ENCODE results near the gene SWI5. TPM values are rescaled to one million over a fixed set of nuclear protein-coding genes. Genes with fewer than 3 reads are reported as not detected.

Gene SWI5
- total RNA-seq, 4 donors from 2014 or later, result 7.8 to 20.8 (median 20.8) TPM; not detected in 1

DNA sequence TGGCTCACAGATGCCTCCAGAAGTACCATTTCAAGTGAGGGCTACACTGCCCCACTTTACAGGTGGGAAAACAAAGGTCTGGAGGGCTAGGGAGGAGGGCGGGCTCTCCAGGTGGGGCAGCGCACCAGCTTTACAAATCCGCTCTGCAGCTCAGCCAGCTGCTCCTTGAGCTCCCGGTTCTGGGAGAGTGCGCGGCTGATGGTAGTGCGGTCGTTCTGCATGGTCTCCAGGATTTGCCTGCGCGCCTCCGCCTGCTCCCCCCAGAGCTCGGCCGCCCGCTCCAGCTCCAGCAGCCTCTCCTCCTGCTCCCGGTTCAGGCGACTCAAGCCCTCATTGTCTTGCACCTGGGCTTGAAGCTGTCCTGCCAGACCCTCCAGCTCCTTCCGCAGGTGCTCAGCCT, 15.7 kb upstream of the SWI5 start:
- intact Hi-C loops (cut with DNase I; ENCODE audit: low total_unique reads), result no loop called here
- no peaks in the 10 kb centered on the region for H3K9me3 ChIP-seq
- H3K36me3 ChIP-seq, result peaks cover 0 to 65% (median 31%) of the 10 kb centered on the region in 4 donors
- H3K4me1 ChIP-seq, result no peaks in the 10 kb centered on the region
- no peak for TF ChIP-seq EP300 (IDR thresholded peaks at IDR 0.05; ENCODE audit: low read depth)
- no peak for TF ChIP-seq POLR2A (IDR thresholded peaks at IDR 0.05)
- H3K4me3 ChIP-seq, result no peak overlapping the region
- in situ Hi-C loops (cut with MboI; ENCODE audit: low pct_ligation_motif_present in 1 of 4, low pct_unique_long_range_greater_than_20kb in 1 of 4, low sequenced_read_pairs in 3 of 4), result no loop called here
- no peak overlapping the region for H3K27ac ChIP-seq
- 90% methylated on average over 17 of the region's 17 CpGs; no CpG with 5 or more reads in 1 of the 2 donors for WGBS, 2 donors (ENCODE audit: low coverage in 1 of 2)
- no peak for DNase-seq
- H3K27me3 ChIP-seq, result no peaks in the 10 kb centered on the region

DNA sequence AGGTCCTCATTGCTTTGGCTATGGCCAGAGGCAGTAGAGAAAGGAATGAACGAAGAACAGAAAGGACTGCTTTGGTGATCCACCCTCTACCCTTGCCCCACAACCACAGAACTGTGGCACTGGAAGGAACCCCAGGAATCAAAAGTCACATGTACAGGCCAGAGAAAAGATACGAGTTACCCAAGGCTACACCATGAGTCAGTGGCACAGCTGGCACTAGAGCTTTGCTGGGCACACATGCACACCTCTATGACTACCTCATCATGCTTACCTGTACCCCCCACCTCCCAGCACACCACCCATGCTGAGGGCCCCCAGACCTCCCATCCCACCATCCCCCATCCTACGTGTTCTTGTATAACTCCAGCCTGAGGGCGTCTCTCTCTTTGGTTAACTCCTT, 13.4 kb upstream of the SWI5 start:
- no peak for TF ChIP-seq POLR2AphosphoS5 (IDR thresholded peaks at IDR 0.05)
- TF ChIP-seq, protein P1, sequence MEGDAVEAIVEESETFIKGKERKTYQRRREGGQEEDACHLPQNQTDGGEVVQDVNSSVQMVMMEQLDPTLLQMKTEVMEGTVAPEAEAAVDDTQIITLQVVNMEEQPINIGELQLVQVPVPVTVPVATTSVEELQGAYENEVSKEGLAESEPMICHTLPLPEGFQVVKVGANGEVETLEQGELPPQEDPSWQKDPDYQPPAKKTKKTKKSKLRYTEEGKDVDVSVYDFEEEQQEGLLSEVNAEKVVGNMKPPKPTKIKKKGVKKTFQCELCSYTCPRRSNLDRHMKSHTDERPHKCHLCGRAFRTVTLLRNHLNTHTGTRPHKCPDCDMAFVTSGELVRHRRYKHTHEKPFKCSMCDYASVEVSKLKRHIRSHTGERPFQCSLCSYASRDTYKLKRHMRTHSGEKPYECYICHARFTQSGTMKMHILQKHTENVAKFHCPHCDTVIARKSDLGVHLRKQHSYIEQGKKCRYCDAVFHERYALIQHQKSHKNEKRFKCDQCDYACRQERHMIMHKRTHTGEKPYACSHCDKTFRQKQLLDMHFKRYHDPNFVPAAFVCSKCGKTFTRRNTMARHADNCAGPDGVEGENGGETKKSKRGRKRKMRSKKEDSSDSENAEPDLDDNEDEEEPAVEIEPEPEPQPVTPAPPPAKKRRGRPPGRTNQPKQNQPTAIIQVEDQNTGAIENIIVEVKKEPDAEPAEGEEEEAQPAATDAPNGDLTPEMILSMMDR (IDR thresholded peaks at IDR 0.05), result no peak
- no peak for TF ChIP-seq EP300 (IDR thresholded peaks at IDR 0.05; ENCODE audit: low read depth)
- no peak for TF ChIP-seq POLR2A (IDR thresholded peaks at IDR 0.05)
- Histone ChIP-seq H3K36me3 (peaks cover 0 to 70% (median 28%) of the 10 kb centered on the region in 4 donors), H3K4me1 (no peaks in the 10 kb centered on the region), H3K4me3 (no peak overlapping the region), H3K27ac (no peak overlapping the region), H3K27me3 (no peaks in the 10 kb centered on the region), H3K9me3 (no peaks in the 10 kb centered on the region)
- no peak for DNase-seq
- in situ Hi-C loops (cut with MboI; ENCODE audit: low pct_ligation_motif_present in 1 of 4, low pct_unique_long_range_greater_than_20kb in 1 of 4, low sequenced_read_pairs in 3 of 4), result no loop called here
- WGBS, 2 donors (ENCODE audit: low coverage in 1 of 2), result 60 to 81% methylated on average over 1 to 4 of the region's 4 CpGs
- intact Hi-C loops (cut with DNase I; ENCODE audit: low total_unique reads), result no loop called here

DNA sequence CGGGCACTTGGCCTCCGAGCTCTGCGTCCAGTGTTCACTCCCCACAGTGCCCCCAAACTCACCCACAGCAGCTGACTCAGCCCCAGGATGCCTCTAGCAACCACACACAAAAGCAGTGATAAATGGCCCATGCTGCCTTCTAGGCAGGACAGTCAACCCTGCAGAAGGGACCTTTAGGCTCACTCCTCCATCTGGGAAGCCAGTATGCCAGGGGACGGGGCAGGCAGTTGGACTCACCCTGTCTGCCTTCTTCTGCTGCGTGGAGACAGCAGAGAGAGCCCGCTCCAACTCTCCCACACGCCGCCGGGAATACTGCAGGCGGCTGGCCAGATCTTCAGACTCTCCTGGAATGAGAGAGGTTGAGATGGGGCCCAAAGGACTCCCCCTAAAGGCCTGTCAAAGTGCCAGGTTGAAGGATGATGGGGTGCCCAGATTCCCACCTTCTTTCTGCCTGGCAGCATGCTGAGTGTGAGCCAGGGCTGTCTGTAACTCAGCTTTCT, 10.7 kb upstream of the SWI5 start:
- TF ChIP-seq, protein P1 (IDR thresholded peaks at IDR 0.05), result no peak
- TF ChIP-seq POLR2AphosphoS5 (IDR thresholded peaks at IDR 0.05) (no peak), EP300 (IDR thresholded peaks at IDR 0.05; ENCODE audit: low read depth) (no peak), POLR2A (IDR thresholded peaks at IDR 0.05) (no peak)
- H3K4me3 ChIP-seq, result no peak overlapping the region
- WGBS, 2 donors (ENCODE audit: low coverage in 1 of 2), result 94 to 100% methylated on average over 3 to 10 of the region's 10 CpGs
- DNase-seq, result no peak
- in situ Hi-C loops (cut with MboI; ENCODE audit: low pct_ligation_motif_present in 1 of 4, low pct_unique_long_range_greater_than_20kb in 1 of 4, low sequenced_read_pairs in 3 of 4), result no loop called here
- no peaks in the 10 kb centered on the region for H3K9me3 ChIP-seq
- no peaks in the 10 kb centered on the region for H3K4me1 ChIP-seq
- H3K27ac ChIP-seq, result no peak overlapping the region
- no peaks in the 10 kb centered on the region for H3K27me3 ChIP-seq
- intact Hi-C loops (cut with DNase I; ENCODE audit: low total_unique reads), result no loop called here
- peaks cover 0 to 44% (median 15%) of the 10 kb centered on the region in 4 donors for H3K36me3 ChIP-seq

DNA sequence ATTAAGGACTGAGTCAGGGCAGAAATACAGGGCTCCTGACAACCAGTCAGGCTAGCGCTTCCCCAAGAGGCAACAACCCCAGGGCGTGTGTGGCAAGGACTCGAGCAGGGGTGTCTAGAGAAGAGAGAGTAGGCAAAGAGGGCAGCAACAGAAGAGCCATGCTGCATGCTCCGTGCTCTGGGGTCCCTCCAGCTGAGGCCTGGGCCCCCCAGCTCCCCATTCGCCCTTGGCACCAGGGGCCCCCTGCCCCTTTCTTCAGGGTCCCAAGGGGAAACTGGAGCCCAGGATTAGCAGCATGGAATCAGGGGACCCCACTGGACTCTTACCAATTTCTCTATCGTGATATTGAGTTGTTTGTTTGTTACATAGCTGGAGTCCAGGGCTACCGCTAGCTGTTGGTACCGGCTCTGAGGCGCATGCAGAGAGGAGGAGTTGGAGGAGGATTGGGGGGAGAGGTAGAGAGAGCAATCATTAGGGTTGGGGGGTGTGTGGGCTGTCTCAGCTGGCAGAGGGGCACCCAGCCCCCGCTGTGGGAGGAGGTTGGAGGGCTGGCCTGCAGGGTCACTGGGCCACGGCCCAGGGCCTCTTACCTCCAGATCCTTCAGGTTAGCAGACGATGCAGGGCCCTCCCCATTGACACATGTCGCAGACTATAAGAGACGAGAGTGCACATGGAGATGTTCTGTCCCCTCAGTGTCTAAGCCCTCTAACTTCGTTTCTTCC, 9.0 kb upstream of the SWI5 start:
- Histone ChIP-seq H3K27me3 (no peaks in the 10 kb centered on the region), H3K36me3 (peaks cover 0 to 29% (median 7%) of the 10 kb centered on the region in 4 donors), H3K4me1 (no peaks in the 10 kb centered on the region), H3K4me3 (no peak overlapping the region), H3K9me3 (no peaks in the 10 kb centered on the region), H3K27ac (no peak overlapping the region)
- in situ Hi-C loops (cut with MboI; ENCODE audit: low pct_ligation_motif_present in 1 of 4, low pct_unique_long_range_greater_than_20kb in 1 of 4, low sequenced_read_pairs in 3 of 4), result no loop called here
- TF ChIP-seq EP300 (IDR thresholded peaks at IDR 0.05; ENCODE audit: low read depth) (no peak), POLR2AphosphoS5 (IDR thresholded peaks at IDR 0.05) (no peak), POLR2A (IDR thresholded peaks at IDR 0.05) (no peak)
- TF ChIP-seq, protein P1 (IDR thresholded peaks at IDR 0.05), result no peak
- intact Hi-C loops (cut with DNase I; ENCODE audit: low total_unique reads), result no loop called here
- 90 to 93% methylated on average over 6 to 15 of the region's 15 CpGs for WGBS, 2 donors (ENCODE audit: low coverage in 1 of 2)
- DNase-seq, result no peak

Measured in transverse colon (tissue), 4 donors.